Transverse colon (tissue), 4 donors: ENCODE results near the gene RPGRIP1L. TPM values are rescaled to one million over a fixed set of nuclear protein-coding genes. Genes with fewer than 3 reads are reported as not detected.

Experiments
- DNase-seq: peaks from one replicate; pipeline ENCODE4 v3.0.0-alpha.2; 2019
- H3K27ac ChIP-seq, 4 donors: fragments of 200-600 bp; sonication (generic); 2 replicates each; pipeline ENCODE4 v1.5.1; 2016 to 2018; ENCODE audit warnings: inconsistent platforms in 4 of 4
- H3K27me3 ChIP-seq: fragments of 200-600 bp; sonication (generic); 2 replicates; pipeline ENCODE4 v1.5.1; 2017; ENCODE audit warnings: inconsistent platforms
- H3K36me3 ChIP-seq, 4 donors: fragments of 200-600 bp; sonication (generic); 2 replicates each; pipeline ENCODE4 v1.5.1; 2017 to 2019; ENCODE audit warnings: inconsistent platforms in 4 of 4
- H3K4me1 ChIP-seq, 4 donors: fragments of 200-600 bp; sonication (generic); 2 replicates each; pipeline ENCODE4 v1.5.1; 2017 to 2020; ENCODE audit warnings: inconsistent platforms in 4 of 4
- H3K4me3 ChIP-seq, 4 donors: fragments of 200-600 bp; sonication (generic); 1 replicate in 1 of 4; 2 replicates in 3 of 4; pipeline versions ENCODE4 v1.5.1 to v1.6.1; 2017 to 2019; ENCODE audit warnings: inconsistent platforms in 4 of 4
- H3K9me3 ChIP-seq, 2 donors: fragments of 200-600 bp; sonication (generic); 2 replicates each; pipeline ENCODE4 v1.5.1; 2017 to 2019; ENCODE audit warnings: inconsistent platforms in 2 of 2
- CTCF ChIP-seq, 5 experiments: fragments of 200-600 bp in 3 of 5; fragments of 450-650 bp in 2 of 5; sonication (generic) in 3 of 5; IDR thresholded peaks; 1 replicate in 2 of 5; 2 replicates in 3 of 5; pipeline ENCODE4 v1.5.1; 2016 to 2017; ENCODE audit warnings: antibody characterized with exemption in 5 of 5, inconsistent platforms in 3 of 5, mild to moderate bottlenecking in 2 of 5, moderate library complexity in 1 of 5
- EP300 ChIP-seq: sonication (generic); formaldehyde crosslinking; IDR thresholded peaks from one replicate; pipeline ENCODE4 v1.6.1; 2017; ENCODE audit warnings: antibody characterized with exemption, low read depth
- POLR2A ChIP-seq: fragments of 450-650 bp; IDR thresholded peaks from one replicate; pipeline ENCODE4 v1.6.1; 2016; ENCODE audit warnings: antibody characterized with exemption, mild to moderate bottlenecking, moderate library complexity
- POLR2AphosphoS5 ChIP-seq, 3 donors: sonication (generic); formaldehyde crosslinking; IDR thresholded peaks; one replicate each; pipeline ENCODE4 v1.6.1; 2016; ENCODE audit warnings: antibody characterized with exemption in 3 of 3
- WGBS, 2 donors: methylation state at CpG; one replicate each; pipeline ENCODE4 v1.1.5; 2018; ENCODE audit warnings: low coverage in 1 of 2; 5-methylcytosine and 5-hydroxymethylcytosine counted together
- in situ Hi-C, 4 donors: fragments of 200-750 bp; cut with MboI; loops; one replicate each; pipeline versions ENCODE4 v1.15.0 to v1.15.1; 2017; ENCODE audit warnings: low sequenced_read_pairs in 3 of 4, low pct_ligation_motif_present in 1 of 4, low pct_unique_long_range_greater_than_20kb in 1 of 4
- intact Hi-C: fragments of 100-400 bp; cut with DNase I; formaldehyde crosslinking; loops from one replicate; pipeline ENCODE4 v1.15.1; 2023; ENCODE audit warnings: low total_unique reads
- total RNA-seq, 4 donors: library from RNA; depleted of rRNA; stranded (reverse); fragments of >200 nt; gene quantifications; one replicate each; pipeline ENCODE4 v1.1.0, GENCODE V29; 2016

The RPGRIP1L gene
- total RNA-seq, 4 donors from 2014 or later: 1.6 to 5.6 (median 2.1) TPM

- intact Hi-C loops: no loop called here
- no peak for DNase-seq
- Histone ChIP-seq H3K27ac (peak overlapping the region in 1 of 4 donors; percentile 10), H3K4me1 (peaks cover 6 to 37% (median 16%) of the 10 kb centered on the region in 4 donors), H3K27me3 (no peaks in the 10 kb centered on the region), H3K4me3 (no peak overlapping the region), H3K36me3 (no peaks in the 10 kb centered on the region), H3K9me3 (no peaks in the 10 kb centered on the region)
- in situ Hi-C loops: no loop called here
- TF ChIP-seq EP300 (no peak), CTCF (IDR thresholded peaks at IDR 0.05) (no peak)
- WGBS, 2 donors: 20 to 44% methylated on average over 1 to 3 of the region's 3 CpGs
Measured at GRCh38 chr16:53745086-53745485, 41.4 kb upstream of the RPGRIP1L start.

- Histone ChIP-seq H3K4me1 (peaks cover 6 to 43% (median 16%) of the 10 kb centered on the region in 4 donors), H3K27ac (no peak overlapping the region), H3K27me3 (no peaks in the 10 kb centered on the region), H3K36me3 (no peaks in the 10 kb centered on the region), H3K4me3 (no peak overlapping the region), H3K9me3 (no peaks in the 10 kb centered on the region)
- no peak for TF ChIP-seq POLR2AphosphoS5 (IDR thresholded peaks at IDR 0.05)
- TF ChIP-seq POLR2A: no peak
- no peak for TF ChIP-seq CTCF (IDR thresholded peaks at IDR 0.05)
- TF ChIP-seq EP300: no peak
- in situ Hi-C loops: no loop called here
- no peak for DNase-seq
- 37 to 40% methylated on average over 3 of the region's 3 CpGs for WGBS, 2 donors
- intact Hi-C loops: no loop called here
Measured at GRCh38 chr16:53744449-53744848, 40.8 kb upstream of the RPGRIP1L start.

GRCh38 chr16:53743149-53743566 lies 39.5 kb upstream of the RPGRIP1L start:
- H3K36me3 ChIP-seq: no peaks in the 10 kb centered on the region
- H3K4me3 ChIP-seq: no peak overlapping the region
- intact Hi-C loops (no loop called here), in situ Hi-C loops (no loop called here)
- 55 to 61% methylated on average over 3 of the region's 3 CpGs for WGBS, 2 donors
- H3K27me3 ChIP-seq: no peaks in the 10 kb centered on the region
- no peaks in the 10 kb centered on the region for H3K9me3 ChIP-seq
- H3K4me1 ChIP-seq: peaks cover 6 to 43% (median 16%) of the 10 kb centered on the region in 4 donors
- DNase-seq: peak; percentile 30
- H3K27ac ChIP-seq: no peak overlapping the region
- TF ChIP-seq CTCF (IDR thresholded peaks at IDR 0.05) (peak; percentile 44 to 55 (median 50)), EP300 (no peak)

GRCh38 chr16:53741546-53741945 lies 37.9 kb upstream of the RPGRIP1L start:
- Histone ChIP-seq H3K9me3 (no peaks in the 10 kb centered on the region), H3K4me1 (peaks cover 6 to 43% (median 16%) of the 10 kb centered on the region in 4 donors), H3K4me3 (no peak overlapping the region), H3K27ac (no peak overlapping the region), H3K27me3 (no peaks in the 10 kb centered on the region), H3K36me3 (no peaks in the 10 kb centered on the region)
- TF ChIP-seq CTCF (IDR thresholded peaks at IDR 0.05) (no peak), EP300 (no peak), POLR2AphosphoS5 (IDR thresholded peaks at IDR 0.05) (no peak), POLR2A (no peak)
- intact Hi-C loops: no loop called here
- WGBS, 2 donors: 92 to 97% methylated on average over 2 of the region's 2 CpGs
- DNase-seq: no peak
- in situ Hi-C loops: no loop called here
